ENCODE results near the gene TJP3. TPM values are rescaled to one million over a fixed set of nuclear protein-coding genes. Genes with fewer than 3 reads are reported as not detected.

The TJP3 gene
- total RNA-seq, 1 experiment from 2014 or later: 1.6 TPM

DNA sequence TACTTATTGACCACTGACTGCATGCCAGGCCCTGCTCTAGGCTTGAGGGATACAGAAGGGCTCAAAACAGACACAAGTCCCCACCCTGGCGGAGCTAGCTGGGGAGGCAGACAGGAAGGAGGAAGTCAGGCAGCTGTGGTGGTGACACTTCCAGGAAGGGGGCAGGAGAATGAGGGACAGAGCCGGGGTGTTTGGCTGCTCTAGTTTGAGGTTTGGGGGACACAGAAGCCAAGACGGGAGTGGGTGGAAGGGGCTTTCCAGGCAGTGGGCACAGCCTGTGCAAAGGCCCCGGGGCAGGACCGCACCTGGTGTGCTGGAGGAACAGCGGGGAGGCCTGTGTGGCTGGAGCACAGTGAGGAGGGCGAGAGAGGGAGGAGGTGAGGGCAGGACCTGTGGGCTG is 58.3 kb downstream of the TJP3 start:
- Mint-ChIP-seq H3K27ac (ENCODE audit: low read depth, unreplicated experiment) (no peak overlapping the region), H3K36me3 (ENCODE audit: insufficient read depth, unreplicated experiment) (peaks cover 14% of the 10 kb centered on the region), H3K4me3 (ENCODE audit: unreplicated experiment) (no peak overlapping the region), H3K27me3 (ENCODE audit: insufficient read depth, unreplicated experiment) (no peaks in the 10 kb centered on the region), H3K9me3 (ENCODE audit: unreplicated experiment) (no peaks in the 10 kb centered on the region), H3K4me1 (ENCODE audit: insufficient read depth, unreplicated experiment) (peaks cover 5% of the 10 kb centered on the region)
- DNase-seq (ENCODE audit: unreplicated experiment): no peak
- intact Hi-C loops (cut with micrococcal nuclease): loop anchor here (10.0 kb wide), 1 partner anchor 58 kb away; no protein-coding TSS in a partner anchor
- no TSS peak for BruUV-seq (replicated peaks)
- ChIA-PET CTCF (interaction anchor here (0.6 kb wide), 1 partner anchor 474 kb away, joined by 3 read pairs; no protein-coding TSS in a partner anchor), POLR2A (no interaction called here)
- TF ChIP-seq, protein P1, sequence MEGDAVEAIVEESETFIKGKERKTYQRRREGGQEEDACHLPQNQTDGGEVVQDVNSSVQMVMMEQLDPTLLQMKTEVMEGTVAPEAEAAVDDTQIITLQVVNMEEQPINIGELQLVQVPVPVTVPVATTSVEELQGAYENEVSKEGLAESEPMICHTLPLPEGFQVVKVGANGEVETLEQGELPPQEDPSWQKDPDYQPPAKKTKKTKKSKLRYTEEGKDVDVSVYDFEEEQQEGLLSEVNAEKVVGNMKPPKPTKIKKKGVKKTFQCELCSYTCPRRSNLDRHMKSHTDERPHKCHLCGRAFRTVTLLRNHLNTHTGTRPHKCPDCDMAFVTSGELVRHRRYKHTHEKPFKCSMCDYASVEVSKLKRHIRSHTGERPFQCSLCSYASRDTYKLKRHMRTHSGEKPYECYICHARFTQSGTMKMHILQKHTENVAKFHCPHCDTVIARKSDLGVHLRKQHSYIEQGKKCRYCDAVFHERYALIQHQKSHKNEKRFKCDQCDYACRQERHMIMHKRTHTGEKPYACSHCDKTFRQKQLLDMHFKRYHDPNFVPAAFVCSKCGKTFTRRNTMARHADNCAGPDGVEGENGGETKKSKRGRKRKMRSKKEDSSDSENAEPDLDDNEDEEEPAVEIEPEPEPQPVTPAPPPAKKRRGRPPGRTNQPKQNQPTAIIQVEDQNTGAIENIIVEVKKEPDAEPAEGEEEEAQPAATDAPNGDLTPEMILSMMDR (IDR thresholded peaks at IDR 0.05; ENCODE audit: unreplicated experiment): no peak

GRCh38 chr19:3767050-3767449 is 58.9 kb downstream of the TJP3 start:
- Mint-ChIP-seq H3K4me1 (ENCODE audit: insufficient read depth, unreplicated experiment) (no peaks in the 10 kb centered on the region), H3K27ac (ENCODE audit: low read depth, unreplicated experiment) (no peak overlapping the region), H3K27me3 (ENCODE audit: insufficient read depth, unreplicated experiment) (no peaks in the 10 kb centered on the region), H3K4me3 (ENCODE audit: unreplicated experiment) (no peak overlapping the region), H3K9me3 (ENCODE audit: unreplicated experiment) (no peaks in the 10 kb centered on the region), H3K36me3 (ENCODE audit: insufficient read depth, unreplicated experiment) (peaks cover 14% of the 10 kb centered on the region)
- no peak for DNase-seq (ENCODE audit: unreplicated experiment)
- TF ChIP-seq, protein P1 (IDR thresholded peaks at IDR 0.05; ENCODE audit: unreplicated experiment): no peak
- BruUV-seq (replicated peaks): no TSS peak
- intact Hi-C loops (cut with micrococcal nuclease): loop anchor here (10.0 kb wide), 1 partner anchor 58 kb away; no protein-coding TSS in a partner anchor
- ChIA-PET CTCF (interaction anchor here (0.6 kb wide), 1 partner anchor 475 kb away, joined by 3 read pairs; no protein-coding TSS in a partner anchor), POLR2A (no interaction called here)

GRCh38 chr19:3768015-3768747 is 60.0 kb downstream of the TJP3 start:
- Mint-ChIP-seq H3K27ac (ENCODE audit: low read depth, unreplicated experiment) (no peak overlapping the region), H3K27me3 (ENCODE audit: insufficient read depth, unreplicated experiment) (no peaks in the 10 kb centered on the region), H3K9me3 (ENCODE audit: unreplicated experiment) (no peaks in the 10 kb centered on the region), H3K4me3 (ENCODE audit: unreplicated experiment) (no peak overlapping the region), H3K4me1 (ENCODE audit: insufficient read depth, unreplicated experiment) (no peaks in the 10 kb centered on the region), H3K36me3 (ENCODE audit: insufficient read depth, unreplicated experiment) (peaks cover 14% of the 10 kb centered on the region)
- TF ChIP-seq, protein P1 (IDR thresholded peaks at IDR 0.05; ENCODE audit: unreplicated experiment): no peak
- intact Hi-C loops (cut with micrococcal nuclease): loop anchor here (10.0 kb wide), 1 partner anchor 57 kb away; no protein-coding TSS in a partner anchor
- CTCF ChIA-PET: interaction anchor here (0.7 kb wide), 1 partner anchor 200 kb away, joined by 3 read pairs; no protein-coding TSS in a partner anchor
- POLR2A ChIA-PET: interaction anchor here (0.8 kb wide), 1 partner anchor 89 kb away, joined by 3 read pairs; no protein-coding TSS in a partner anchor
- DNase-seq (ENCODE audit: unreplicated experiment): no peak
- no TSS peak for BruUV-seq (replicated peaks)

DNA sequence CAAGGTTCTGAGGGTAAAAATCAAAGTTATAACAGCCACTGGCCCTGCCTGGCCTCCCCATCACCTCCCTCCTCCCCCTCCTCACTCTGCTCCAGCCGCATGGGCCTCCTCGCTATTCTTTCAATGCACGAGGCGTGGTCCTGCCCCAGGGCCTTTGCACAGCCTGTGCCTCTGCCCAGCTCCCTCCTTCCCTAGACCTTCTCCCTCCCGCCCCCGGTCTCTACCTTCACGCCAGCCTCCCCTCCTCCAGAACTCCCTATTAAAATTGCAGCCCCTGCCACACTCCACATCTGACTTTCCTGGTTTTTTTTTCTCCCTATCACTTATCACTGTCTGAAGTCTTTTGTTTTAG is 60.5 kb downstream of the TJP3 start:
- intact Hi-C loops (cut with micrococcal nuclease): loop anchor here (10.0 kb wide), 1 partner anchor 56 kb away; no protein-coding TSS in a partner anchor
- no peaks in the 10 kb centered on the region for H3K4me1 Mint-ChIP-seq (ENCODE audit: insufficient read depth, unreplicated experiment)
- ChIA-PET POLR2A (interaction anchor here (0.8 kb wide), 1 partner anchor 89 kb away, joined by 3 read pairs; no protein-coding TSS in a partner anchor), CTCF (no interaction called here)
- H3K36me3 Mint-ChIP-seq (ENCODE audit: insufficient read depth, unreplicated experiment): peaks cover 14% of the 10 kb centered on the region
- H3K27me3 Mint-ChIP-seq (ENCODE audit: insufficient read depth, unreplicated experiment): no peaks in the 10 kb centered on the region
- TF ChIP-seq, protein P1 (IDR thresholded peaks at IDR 0.05; ENCODE audit: unreplicated experiment): no peak
- H3K4me3 Mint-ChIP-seq (ENCODE audit: unreplicated experiment): no peak overlapping the region
- no peak for DNase-seq (ENCODE audit: unreplicated experiment)
- peak overlapping the region; percentile 42 for H3K27ac Mint-ChIP-seq (ENCODE audit: low read depth, unreplicated experiment)
- no TSS peak for BruUV-seq (replicated peaks)
- no peaks in the 10 kb centered on the region for H3K9me3 Mint-ChIP-seq (ENCODE audit: unreplicated experiment)
